Epithelial cell of proximal tubule (primary cell): ENCODE results near the gene IQSEC1. TPM values are rescaled to one million over a fixed set of nuclear protein-coding genes. Genes with fewer than 3 reads are reported as not detected.

ENCODE experiments used
- DNase-seq: peaks from one replicate; pipeline ENCODE4 v3.0.0-alpha.2; 2011; ENCODE audit warnings: low read depth
- H3K4me3 ChIP-seq: 2 replicates; pipeline ENCODE4 v1.5.1; 2011; ENCODE audit warnings: low read depth, mild to moderate bottlenecking, low read length
- CTCF ChIP-seq: conservative IDR thresholded peaks from 2 replicates; pipeline ENCODE4 v1.5.1; 2012; ENCODE audit warnings: low read depth, mild to moderate bottlenecking, low read length
- total RNA-seq: library from RNA; depleted of rRNA; stranded (reverse); fragments of >200 nt; gene quantifications from 2 replicates; pipeline ENCODE4 v1.2.3, GENCODE V29; 2015

IQSEC1 gene
- total RNA-seq, 1 donor from 2014 or later, result 8.8 TPM

GRCh38 chr3:12970684-12971083, 102.5 kb downstream of the IQSEC1 start:
- no peak for TF ChIP-seq CTCF
- H3K4me3 ChIP-seq, result no peak overlapping the region
- no peak for DNase-seq

- no peak for DNase-seq
- no peak overlapping the region for H3K4me3 ChIP-seq
- TF ChIP-seq CTCF, result no peak
Observed at GRCh38 chr3:12969486-12969885, 103.7 kb downstream of the IQSEC1 start.

- no peak for TF ChIP-seq CTCF
- DNase-seq, result no peak
- H3K4me3 ChIP-seq, result no peak overlapping the region
Observed at GRCh38 chr3:12968541-12968940, 104.7 kb downstream of the IQSEC1 start.

- peak overlapping the region; percentile 71 for H3K4me3 ChIP-seq
- TF ChIP-seq CTCF, result no peak
- no peak for DNase-seq
Observed at GRCh38 chr3:12967606-12968351, 105.5 kb downstream of the IQSEC1 start.

GRCh38 chr3:12966847-12967605, 106.2 kb downstream of the IQSEC1 start:
- TF ChIP-seq CTCF, result no peak
- H3K4me3 ChIP-seq, result peak overlapping the region; percentile 71
- DNase-seq, result no peak

- TF ChIP-seq CTCF, result no peak
- no peak for DNase-seq
- peak overlapping the region; percentile 71 for H3K4me3 ChIP-seq
Observed at GRCh38 chr3:12965999-12966846, 107.0 kb downstream of the IQSEC1 start.
